ENCODE measurements around the gene FCGBP.
"Not testable (repeated sequence)": the region's sequence is repeated elsewhere in the genome, so short reads cannot be mapped to it uniquely, and the experiment has no call there.

FCGBP gene

DNA sequence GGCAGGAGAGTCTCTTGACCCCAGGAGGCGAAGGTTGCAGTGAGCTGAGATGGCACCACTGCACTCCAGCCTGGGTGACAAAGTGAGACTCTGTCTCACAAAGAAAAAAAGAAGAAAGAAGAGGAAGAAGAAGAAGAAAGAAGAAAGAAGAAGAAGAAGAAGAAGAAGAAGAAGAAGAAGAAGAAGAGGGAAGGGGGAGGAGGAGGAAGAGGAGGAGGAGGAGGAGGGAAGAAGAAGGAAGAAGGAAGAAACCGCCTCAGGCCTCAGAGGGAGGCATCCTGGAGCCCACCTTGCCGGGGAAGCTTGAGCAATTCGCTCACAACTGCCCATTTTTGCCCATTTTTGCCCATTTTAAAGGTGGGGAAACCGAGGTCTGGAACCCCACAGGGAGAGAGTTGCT, 9.5 kb downstream of the FCGBP start:
- no peak overlapping the region for H3K27ac ChIP-seq
- no peak overlapping the region for H3K4me3 ChIP-seq

DNA sequence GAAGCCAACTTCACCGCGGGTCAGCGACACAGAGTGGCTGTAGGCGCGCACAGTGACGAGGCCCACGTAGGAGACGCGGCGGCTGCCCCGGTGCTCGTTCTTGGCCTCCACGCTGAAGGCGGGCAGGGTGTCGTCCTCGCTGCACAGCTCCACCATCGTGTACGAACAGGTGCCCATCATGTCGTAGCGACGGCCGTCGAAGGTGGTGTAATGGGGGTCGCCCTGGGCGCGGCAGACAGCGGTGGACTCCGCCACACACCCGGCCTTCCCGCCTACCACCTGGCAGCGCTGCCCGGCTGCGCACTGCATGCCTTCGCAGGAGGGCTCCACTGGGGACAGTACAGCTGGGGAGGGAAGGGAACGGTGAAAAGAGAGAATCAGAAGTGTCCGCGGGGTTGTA, 10.0 kb downstream of the FCGBP start:
- H3K27ac ChIP-seq: no peak overlapping the region
- no peak overlapping the region for H3K4me3 ChIP-seq

DNA sequence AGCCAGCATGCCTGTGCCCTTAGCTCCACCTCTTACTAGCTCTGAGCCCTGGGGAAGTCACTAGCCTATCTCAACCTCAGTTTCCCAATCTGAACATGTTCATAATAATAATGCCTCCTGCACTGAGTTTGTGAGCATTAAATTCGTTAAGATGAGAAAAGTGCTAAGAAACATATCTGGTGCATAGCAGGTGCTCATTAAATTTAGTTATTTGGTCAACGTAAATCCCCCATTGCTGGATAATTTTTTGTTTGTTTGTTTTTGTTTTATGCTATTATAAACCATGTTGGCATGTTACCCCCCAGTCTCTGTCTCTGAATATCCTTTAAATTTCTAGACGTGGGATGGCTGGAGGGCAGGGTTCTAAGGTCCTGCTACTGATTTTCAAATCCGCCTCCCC, 10.6 kb downstream of the FCGBP start:
- no peak overlapping the region for H3K27ac ChIP-seq

DNA sequence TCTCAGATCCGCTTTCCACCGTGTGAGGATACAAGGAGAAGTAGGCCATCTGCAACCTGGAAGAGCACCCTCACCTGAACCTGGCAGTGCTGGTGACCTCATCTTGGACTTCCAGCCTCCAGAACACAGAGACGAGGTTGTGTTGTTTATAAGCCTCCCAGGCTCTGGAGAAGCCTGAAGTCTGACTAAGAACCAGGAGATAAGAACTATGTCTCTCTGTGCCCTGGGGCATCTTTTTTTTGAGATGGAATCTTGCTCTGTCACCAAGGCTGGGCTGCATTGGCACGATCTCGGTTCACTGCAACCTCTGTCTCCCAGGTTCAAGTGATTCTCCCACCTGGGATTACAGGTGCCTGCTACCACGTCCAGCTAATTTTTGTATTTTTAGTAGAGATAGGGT, 14.5 kb downstream of the FCGBP start:
- no peak overlapping the region for H3K4me3 ChIP-seq

More for the DNA sequence above, 10.6 kb downstream of the FCGBP start:
- H3K4me3 ChIP-seq: no peak overlapping the region

DNA sequence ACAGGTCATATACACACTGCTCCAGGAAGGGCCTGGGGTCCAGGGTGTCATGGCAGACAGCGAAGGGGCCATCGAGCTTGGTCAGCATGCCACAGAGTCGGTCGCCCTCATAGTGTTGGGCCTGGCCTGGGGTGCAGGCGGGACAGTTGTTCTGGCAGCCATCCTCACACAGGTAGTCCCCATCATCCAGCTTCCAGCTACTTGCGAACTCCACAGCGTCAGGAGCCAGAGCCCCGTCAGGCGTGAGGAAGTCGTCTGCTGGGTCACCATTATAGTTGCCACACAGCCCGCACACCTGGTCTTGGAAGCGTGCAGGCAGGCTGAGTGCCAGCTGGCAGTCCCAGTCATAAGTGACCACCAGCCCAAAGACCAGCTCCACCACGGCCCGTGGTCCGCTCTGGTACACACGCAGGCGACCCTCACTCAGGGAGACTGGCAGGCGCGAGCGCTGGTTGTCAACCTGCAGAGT, 16.2 kb downstream of the FCGBP start:
- H3K27ac ChIP-seq: no peak overlapping the region
- H3K4me3 ChIP-seq: no peak overlapping the region

More for the DNA sequence above, 14.5 kb downstream of the FCGBP start:
- H3K27ac ChIP-seq: no peak overlapping the region

DNA sequence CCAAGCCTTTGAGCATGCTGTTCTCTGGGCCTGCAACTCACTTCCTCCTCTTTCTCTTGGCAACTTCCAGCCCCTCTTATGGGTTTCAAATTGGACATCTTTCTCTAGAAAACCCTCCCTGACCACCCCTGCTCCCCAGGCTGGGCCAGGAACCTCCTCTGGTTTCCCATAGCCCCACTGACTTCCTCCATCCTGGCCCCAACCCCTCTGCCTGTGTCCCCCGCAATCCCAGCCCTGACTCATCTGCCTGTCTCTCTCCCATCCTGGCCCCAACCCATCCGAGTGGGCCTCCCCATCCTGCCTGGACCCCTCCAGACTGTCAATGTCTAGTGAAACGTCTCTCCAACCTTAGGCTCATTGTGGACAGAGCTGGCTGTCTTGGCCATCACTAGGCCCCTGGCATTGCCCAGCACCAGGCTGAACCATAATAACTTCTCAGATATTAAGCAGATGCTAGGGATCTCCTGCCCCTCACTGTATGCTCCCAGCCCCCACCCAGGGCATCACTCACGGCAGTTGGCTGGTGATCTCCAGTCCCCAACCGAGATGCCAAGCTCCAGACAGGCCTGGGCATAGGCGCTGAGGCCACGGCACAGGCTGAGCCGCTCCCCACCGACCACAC, 16.8 kb downstream of the FCGBP start:
- Histone ChIP-seq H3K4me3 (no peak overlapping the region), H3K27ac (no peak overlapping the region)

DNA sequence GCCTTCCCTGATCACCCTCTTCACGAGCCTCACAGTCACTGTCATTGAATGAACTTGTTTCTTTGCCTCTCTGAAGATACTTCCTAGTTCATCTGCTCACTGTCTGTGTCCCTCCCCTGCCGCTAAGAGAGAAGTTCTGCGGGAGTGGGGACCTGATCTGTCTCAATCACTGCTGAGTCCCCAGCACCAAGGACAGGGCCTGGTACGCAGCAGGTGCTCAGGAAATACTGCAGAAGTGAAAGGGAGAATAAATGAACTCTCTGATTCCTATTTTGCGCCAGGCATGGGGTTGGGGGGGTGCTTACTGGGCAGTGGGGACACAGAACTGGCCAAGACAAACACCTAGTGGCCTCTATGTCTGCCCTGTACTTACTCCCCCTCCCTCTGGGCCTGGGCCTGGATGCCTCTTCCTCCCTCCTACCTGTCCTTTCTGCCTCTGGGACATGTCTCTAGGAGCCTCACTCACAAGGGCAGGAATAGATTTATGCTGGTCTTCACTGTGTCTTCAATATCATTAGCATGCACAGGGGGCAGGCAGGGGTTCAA, 17.5 kb downstream of the FCGBP start:
- Histone ChIP-seq H3K4me3 (no peak overlapping the region), H3K27ac (no peak overlapping the region)

DNA sequence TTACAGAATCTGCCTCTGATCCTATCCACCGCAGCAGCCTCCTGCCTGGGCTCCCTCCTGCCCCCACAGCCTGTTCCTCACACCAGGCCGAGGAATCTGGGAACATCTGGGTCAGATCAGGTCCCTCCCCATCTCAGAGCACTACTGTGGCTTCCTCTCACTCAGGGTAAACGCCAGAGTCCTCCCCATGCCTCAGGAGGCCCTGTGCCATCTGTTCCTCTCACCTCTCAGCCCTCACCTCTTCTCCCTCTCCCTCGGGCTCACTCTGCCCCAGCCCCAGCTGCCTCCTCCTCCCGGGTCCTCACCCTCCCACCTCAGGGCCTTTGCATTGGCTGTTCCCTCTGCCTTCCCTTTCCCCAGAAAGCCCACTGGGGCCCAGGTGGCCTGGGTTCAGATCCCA, 18.2 kb downstream of the FCGBP start:
- H3K27ac ChIP-seq: no peak overlapping the region

DNA sequence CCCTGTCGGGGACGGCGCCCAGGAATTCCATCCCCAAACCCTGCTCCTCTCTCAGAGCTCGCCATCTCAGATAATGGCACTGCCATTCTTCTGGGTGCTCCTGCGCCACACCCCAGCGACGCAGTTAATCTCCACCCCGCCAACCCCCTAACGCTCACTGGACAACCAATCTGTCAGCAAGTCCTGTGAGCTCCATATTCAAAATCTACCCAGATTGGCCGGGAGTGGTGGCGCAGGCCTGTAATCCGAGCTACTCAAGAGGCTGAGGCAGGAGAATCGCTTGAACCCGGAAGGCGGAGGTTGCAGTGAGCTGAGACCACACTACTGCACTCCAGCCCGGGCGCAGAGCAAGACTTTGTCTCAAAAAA, 18.6 kb downstream of the FCGBP start:
- Histone ChIP-seq H3K4me3 (no peak overlapping the region), H3K27ac (no peak overlapping the region)

More for the DNA sequence above, 18.2 kb downstream of the FCGBP start:
- H3K4me3 ChIP-seq: no peak overlapping the region

DNA sequence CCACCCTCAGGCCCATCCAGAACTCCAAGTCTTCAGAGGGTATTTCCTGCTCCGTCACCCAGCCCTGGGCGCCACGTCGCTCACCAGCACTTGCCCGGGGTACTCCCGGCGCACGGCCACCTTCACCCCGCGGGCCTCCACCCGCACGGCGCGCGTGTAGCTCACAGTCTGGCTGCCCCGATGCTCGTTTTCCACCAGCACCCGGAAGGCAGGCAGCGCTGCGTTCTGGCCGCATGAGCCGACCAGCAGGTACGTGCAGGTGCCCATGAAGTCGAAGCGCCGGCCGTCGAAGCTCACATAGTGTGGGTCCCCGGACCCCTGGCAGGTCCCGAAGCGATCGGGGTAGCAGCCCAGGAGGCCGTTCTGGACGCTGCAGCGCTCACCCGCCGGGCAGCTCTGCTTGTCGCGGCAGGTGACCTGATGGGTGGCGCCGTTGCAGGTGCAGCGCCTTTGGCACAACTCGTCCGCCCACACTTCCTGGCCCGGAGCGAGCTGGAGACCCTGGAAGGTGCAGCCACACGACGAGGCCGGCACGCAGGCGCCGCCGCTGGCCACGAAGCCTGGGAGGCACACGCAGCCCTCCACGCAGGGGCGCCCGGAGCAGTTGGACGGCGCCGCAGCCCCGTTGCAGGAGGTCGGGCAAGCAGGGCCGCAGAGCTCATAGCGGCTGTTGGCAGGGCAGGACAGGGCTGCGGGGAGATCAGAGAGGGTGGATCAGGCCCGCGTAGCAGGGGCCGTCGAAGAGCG, 19.2 kb downstream of the FCGBP start:
- H3K4me3 ChIP-seq: peak overlapping the region in 1 of 7 experiments; percentile 1
- no peak overlapping the region for H3K27ac ChIP-seq

DNA sequence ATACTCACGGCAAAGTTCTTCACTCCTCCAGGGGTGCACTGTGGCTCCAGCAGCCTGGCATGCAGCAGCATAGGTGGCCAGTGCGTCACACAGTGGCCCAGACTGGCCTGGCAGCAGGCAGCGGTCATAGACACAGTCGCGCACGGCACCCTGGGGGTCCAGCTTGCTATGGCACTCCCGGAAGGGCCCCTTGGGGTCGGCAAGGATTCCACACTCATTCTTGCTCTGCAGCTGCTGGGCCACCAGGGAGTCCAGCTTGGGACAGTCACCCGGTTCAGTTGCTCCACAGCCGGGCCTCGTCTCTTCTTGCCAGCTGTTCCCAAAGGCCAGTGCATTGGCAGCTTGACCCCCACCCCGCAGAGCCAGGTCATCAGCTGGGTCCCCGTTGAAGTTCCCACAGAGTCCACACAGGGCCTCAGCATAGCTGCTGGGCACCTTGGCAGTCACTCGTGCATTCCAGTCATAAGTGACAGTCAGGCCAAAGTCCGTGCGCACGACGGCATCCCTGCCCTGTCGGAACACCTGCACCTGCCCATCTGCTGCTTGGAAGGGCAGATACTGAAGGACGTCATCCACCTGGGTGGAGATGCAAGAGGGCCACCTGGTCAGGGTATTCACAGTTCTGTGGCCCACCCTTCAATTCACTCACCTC, 20.6 kb downstream of the FCGBP start:
- H3K4me3 ChIP-seq: no peak overlapping the region
- no peak overlapping the region for H3K27ac ChIP-seq

DNA sequence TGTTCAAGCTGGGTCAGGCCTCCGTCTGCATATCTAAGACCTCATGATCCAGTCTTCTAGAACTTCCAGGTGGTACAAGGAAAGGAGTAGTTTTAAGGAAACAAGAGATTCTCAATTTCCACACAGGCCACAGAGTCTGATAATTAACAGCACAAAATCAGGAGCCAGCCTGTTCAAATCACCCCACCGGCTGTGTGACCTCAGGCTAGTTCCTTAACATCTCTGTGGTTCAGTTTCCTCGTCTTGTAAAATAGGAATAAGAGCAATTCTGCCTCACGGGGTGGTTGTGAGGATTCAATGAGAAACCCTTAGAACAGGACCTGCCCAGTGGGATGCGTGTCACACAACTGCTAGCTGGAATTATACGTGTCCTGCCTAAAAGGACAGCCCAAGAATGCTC, 25.6 kb downstream of the FCGBP start:
- H3K27ac ChIP-seq: no peak overlapping the region
- no peak overlapping the region for H3K4me3 ChIP-seq

DNA sequence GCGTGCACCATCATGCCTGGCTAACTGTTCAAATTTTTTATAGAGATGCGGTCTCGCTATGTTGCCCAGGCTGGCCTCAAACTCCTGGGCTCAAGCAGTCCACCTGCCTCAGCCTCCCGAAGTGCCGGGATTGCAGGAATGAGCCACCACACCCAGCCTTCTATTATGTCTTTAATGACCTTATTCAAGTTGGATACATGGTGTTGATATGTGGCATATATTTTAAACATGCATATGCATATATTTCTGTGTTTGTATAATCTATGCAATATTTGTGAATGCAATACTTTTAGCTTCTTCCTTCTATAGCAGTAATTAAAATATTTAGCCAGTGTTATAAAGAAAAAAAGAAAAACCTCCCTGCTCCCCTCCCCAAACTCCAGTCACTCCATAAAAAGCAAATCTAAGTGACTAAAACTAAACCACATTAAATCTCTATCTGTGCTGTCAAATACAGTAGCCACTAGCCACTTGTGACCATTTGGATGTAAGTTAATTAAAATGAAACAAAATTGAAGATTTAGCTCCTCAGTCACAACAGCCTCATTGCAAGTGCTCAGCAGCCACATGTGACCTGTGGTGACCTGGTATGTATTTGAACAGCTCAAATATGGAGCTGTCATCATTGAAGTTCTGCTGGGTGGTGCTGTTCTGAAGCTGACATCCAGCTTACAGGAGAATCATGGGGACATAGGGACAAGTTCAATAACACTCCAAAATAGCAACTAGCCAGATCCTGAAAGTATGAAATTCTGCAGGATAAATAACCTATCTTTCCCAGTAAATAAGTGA, 27.4 kb downstream of the FCGBP start:
- Histone ChIP-seq H3K4me3 (no peak overlapping the region), H3K27ac (no peak overlapping the region)

DNA sequence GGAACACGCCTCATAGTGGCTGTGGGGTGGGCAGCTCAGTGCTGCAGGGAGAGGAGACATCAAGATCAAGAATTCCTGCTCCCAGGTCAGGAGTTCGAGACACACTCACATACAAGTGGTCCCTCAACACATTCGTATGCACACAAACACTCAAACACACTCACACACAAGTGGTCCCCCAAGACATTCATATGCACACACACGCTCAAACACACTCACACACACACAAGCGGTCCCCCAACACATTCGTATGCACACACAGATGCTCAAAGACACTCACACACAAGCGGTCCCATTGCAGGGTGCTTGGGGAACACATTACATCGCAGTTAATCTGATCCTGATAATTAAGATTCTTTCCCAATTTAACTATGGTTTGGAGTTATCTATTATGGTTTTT, 28.2 kb downstream of the FCGBP start:
- no peak overlapping the region for H3K27ac ChIP-seq
- H3K4me3 ChIP-seq: no peak overlapping the region

DNA sequence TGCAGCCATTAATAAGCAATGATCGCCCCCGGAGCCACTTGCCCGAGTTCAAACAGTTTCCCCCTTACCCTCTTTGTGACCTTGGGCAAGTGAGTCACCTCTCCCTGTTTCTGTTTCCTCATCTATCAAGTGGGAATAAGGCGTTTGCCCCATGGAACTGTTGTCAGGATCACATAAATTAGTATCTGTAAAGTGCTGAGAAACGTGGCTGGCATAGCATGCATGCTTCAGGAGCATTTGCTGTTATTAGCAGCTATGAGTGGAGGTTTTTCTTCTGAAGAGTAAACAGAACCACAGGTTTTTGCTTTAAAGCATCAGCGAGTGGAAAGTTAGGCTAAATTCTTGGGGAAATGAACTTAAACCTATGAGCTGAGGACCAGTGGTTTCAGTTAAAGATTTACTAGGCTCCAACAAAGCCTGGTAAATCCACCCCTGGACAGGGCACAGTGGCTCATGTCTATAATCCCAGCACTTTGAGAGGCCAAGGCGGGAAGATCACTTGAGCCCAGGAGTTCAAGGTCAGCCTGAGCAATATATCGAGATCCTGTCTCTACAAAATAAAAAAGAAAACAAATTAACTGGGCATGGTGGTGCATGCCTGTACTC, 30.8 kb downstream of the FCGBP start:
- H3K4me3 ChIP-seq, H3K27ac ChIP-seq: not testable (repeated sequence)

DNA sequence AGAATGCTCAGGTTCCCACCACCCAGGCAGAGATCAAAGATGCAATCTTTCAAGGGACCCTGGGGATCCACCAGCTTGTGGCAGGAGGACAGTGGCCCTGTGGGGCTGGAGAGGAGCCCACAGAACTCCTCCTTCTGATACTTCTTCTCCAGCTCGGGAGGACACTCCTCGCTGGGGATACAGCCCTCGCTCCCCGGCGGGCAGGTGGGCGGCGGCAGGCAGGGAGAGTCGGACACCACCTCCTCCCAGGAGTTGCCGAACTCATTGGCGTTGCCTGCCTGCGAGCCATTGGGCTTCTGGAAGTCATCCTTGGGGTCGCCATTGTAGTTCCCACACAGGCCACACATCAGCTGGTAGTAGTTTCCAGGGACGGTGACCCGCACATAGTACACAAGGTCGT, 32.1 kb downstream of the FCGBP start:
- not testable (repeated sequence) for H3K4me3 ChIP-seq, H3K27ac ChIP-seq

DNA sequence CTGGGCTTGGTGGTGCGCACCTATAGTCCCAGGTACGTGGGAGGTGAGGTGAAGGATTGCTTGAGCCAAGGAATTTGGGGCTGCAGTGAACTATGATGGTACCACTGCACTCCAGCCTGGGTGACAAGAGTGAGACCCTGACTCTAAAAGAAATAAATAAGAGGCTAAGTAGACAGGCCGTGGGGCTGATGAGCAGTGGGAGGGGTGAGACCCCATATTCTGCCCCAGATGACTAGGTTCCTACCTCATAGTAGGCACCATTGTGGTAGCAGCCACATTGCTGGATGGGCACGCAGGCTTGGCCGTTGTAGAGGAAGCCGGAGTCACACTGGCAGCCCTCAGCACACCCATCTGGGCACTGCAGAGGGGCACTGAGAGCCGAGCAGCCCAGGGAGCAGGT, 32.8 kb downstream of the FCGBP start:
- not testable (repeated sequence) for H3K27ac ChIP-seq, H3K4me3 ChIP-seq

DNA sequence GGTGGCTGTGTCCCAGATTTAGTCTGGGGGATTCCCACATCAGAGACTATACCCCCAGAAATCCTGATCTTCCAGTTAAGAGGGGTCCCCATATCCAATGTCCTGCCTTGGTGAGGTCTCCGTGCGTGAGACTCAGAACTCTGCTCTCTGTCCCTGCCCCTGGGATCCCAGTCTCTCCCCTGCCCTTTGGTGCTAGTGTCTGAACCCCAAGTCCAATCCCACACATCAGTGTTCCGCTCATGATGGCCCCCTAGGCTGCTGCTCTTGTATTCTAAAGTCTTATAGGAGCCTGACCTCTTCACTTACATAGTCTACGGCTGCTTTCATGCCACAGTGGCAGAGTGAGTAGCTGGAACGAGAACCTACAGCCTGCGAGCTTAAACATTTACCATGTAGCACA, 35.6 kb downstream of the FCGBP start:
- not testable (repeated sequence) for H3K4me3 ChIP-seq, H3K27ac ChIP-seq

DNA sequence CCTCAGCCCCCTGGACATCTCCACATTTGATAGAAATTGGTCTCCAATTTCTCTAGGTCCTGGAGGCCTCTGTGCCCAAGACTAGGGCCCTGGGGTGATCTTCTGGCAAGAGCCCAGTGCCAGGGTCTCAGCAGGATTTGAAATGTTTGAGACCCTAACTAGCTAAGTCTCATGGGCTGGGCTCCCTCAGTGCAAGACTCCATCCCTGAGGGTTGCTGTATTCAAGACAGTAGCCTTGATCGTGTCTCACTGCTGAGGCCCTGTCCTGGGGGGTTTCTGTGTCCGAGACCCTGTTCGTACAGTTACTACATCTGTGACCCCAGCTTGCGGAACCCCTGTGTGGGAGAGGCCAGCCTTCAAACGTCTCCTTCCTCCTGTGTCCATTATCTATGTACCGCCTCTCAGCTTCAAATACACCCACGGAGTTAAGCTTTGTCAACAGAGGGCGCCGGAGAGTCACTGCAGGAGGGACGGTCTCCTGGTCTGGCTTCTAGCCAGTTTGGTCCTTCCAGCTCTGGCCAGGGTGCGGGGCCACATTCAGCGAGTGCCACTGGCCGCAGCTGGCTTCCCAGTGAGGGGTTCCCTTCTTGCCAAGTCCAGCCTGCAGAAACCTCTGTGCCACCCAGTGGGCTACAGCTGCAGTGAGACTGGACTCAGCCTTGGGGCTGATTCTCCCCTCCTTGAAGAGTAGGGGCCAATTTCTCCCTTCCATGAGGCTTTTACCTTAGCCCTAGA, 36.8 kb downstream of the FCGBP start:
- H3K27ac ChIP-seq, H3K4me3 ChIP-seq: not testable (repeated sequence)
